Measurements from ENCODE around the gene RELCH.

GRCh38 chr18:62335494-62335893 lies 148.4 kb downstream of the RELCH start:
- no peak for TF ChIP-seq CTCF (IDR thresholded peaks at IDR 0.05; ENCODE audit: insufficient read depth, low read depth, low read length)
- TF ChIP-seq EZH2 (IDR thresholded peaks at IDR 0.05; ENCODE audit: insufficient read depth, low read length): no peak

Measured in astrocyte (in vitro differentiated cells and primary cell).